ENCODE results near the gene TOM1L1. TPM values are rescaled to one million over a fixed set of nuclear protein-coding genes. Genes with fewer than 3 reads are reported as not detected.

Gene TOM1L1
- total RNA-seq, 1 experiment from 2014 or later: 44.6 TPM

DNA sequence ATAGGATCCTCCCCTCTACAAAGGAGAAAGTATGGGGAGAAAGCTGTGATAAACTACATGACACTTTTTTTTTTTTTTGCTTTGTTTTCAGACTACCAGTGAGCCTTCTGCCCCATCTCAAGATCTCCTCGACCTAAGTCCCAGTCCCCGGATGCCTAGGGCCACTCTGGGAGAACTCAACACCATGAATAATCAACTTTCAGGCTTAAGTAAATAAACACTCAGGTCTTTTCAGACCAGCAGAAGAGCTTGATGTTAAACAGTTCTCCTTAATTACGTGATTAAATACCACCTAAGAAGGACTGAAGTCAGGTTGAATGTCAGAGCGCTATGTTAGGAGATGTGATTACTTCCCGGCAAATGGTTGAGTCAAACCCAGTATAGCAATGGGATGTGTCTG lies 36.4 kb downstream of the TOM1L1 start:
- no peak overlapping the region for H3K23ac ChIP-seq (ENCODE audit: insufficient read length, low read depth, low read length)
- no peaks in the 10 kb centered on the region for H3K79me2 ChIP-seq (ENCODE audit: insufficient read depth, low read length)
- Mint-ChIP-seq H3K4me1 (no peaks in the 10 kb centered on the region), H3K4me3 (no peak overlapping the region), H3K27me3 (ENCODE audit: low read depth) (peaks cover under 1% of the 10 kb centered on the region; the same call in 1 of the 2 replicates), H3K36me3 (ENCODE audit: insufficient read depth in 1 of 3, low read depth in 3 of 3) (peaks cover 45 to 81% (median 79%) of the 10 kb centered on the region in 3 experiments), H3K9me3 (no peaks in the 10 kb centered on the region), H3K27ac (no peak overlapping the region)
- no peaks in the 10 kb centered on the region for H3K23me2 ChIP-seq (ENCODE audit: insufficient read length, low read depth, low read length, poor library complexity, severe bottlenecking)
- H2AK5ac ChIP-seq (ENCODE audit: insufficient read length, low read length): no peak overlapping the region
- H3K56ac ChIP-seq (ENCODE audit: insufficient read length, low read depth, low read length): no peak overlapping the region
- no peak overlapping the region for H2BK15ac ChIP-seq (ENCODE audit: low read depth, low read length)
- H3K4me1 ChIP-seq (ENCODE audit: insufficient read depth, low read length): no peaks in the 10 kb centered on the region
- no peak overlapping the region for H2BK5ac ChIP-seq (ENCODE audit: insufficient read length, low read length)
- no peak for TF ChIP-seq CTCF (conservative IDR thresholded peaks at IDR 0.05)
- no peak overlapping the region for H4K91ac ChIP-seq (ENCODE audit: insufficient read length, low read depth, low read length)
- no peak overlapping the region for H2BK120ac ChIP-seq (ENCODE audit: low read depth, low read length, poor library complexity, severe bottlenecking)
- H3K27ac ChIP-seq (ENCODE audit: insufficient read length, low read depth, low read length): no peak overlapping the region
- H4K20me1 ChIP-seq (ENCODE audit: control insufficient read depth, insufficient read depth, insufficient read length): no peaks in the 10 kb centered on the region
- no peak overlapping the region for H4K8ac ChIP-seq (replicated peaks; ENCODE audit: insufficient read length, low read depth, low read length)
- no peak overlapping the region for H3T11ph ChIP-seq (ENCODE audit: low read length)
- no CpG with 5 or more reads among the region's 5 CpGs for WGBS (ENCODE audit: extremely low coverage, insufficient read length, low lambda C conversion rate)
- no peak overlapping the region for H2BK20ac ChIP-seq (ENCODE audit: low read depth, low read length, poor library complexity, severe bottlenecking)
- H3K9ac ChIP-seq (ENCODE audit: extremely low read depth, insufficient read length, low read length): no peak overlapping the region
- no peak overlapping the region for H3K4ac ChIP-seq (ENCODE audit: low read depth, low read length)
- H3K4me2 ChIP-seq (ENCODE audit: insufficient read depth, insufficient read length, low read length): no peak overlapping the region
- H3K79me1 ChIP-seq (ENCODE audit: insufficient read depth, low read depth, low read length, poor library complexity, severe bottlenecking): no peaks in the 10 kb centered on the region
- no peak overlapping the region for H2AFZ ChIP-seq (ENCODE audit: low read length)
- no peak overlapping the region for H3K14ac ChIP-seq (ENCODE audit: insufficient read depth, low read length)
- H3K18ac ChIP-seq (ENCODE audit: insufficient read length, low read depth, low read length): no peak overlapping the region
- no peak overlapping the region for H2BK12ac ChIP-seq (ENCODE audit: insufficient read length, low read depth, low read length)
- H3K9me3 ChIP-seq (ENCODE audit: control insufficient read depth, low read depth, low read length): no peaks in the 10 kb centered on the region
- DNase-seq: no peak
- H4K5ac ChIP-seq (ENCODE audit: insufficient read length, low read depth, low read length): no peak overlapping the region
- H3K27me3 ChIP-seq (ENCODE audit: insufficient read depth, low read length): no peaks in the 10 kb centered on the region
